Measurements from ENCODE around the gene PGLYRP1.

Gene PGLYRP1

DNA sequence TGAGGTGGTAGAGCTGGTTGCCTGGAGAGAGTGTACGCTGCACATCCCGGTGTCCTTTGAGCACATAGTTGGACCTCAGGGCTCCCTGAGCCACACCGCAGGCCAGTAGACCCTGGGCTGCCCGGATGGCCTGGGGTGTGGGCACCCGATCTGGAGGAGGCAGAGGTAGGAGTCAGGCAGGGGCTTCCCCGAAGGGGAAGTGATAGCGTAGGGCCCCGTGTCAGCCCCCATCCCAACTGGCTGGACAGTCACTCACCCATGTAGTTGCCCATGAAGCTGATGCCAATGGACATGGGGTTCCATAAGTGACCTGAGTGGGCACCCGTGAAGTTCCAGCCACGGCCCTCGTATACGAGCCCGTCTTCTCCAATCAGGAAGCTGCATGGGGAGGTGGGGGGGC, 3.6 kb downstream of the PGLYRP1 start:
- Mint-ChIP-seq H3K36me3 (ENCODE audit: low read depth) (peaks cover 5% of the 10 kb centered on the region), H3K4me1 (ENCODE audit: low read depth) (peaks cover 16% of the 10 kb centered on the region), H3K4me3 (no peak overlapping the region), H3K27ac (no peak overlapping the region), H3K9me3 (no peaks in the 10 kb centered on the region), H3K27me3 (peaks cover 27% of the 10 kb centered on the region)

DNA sequence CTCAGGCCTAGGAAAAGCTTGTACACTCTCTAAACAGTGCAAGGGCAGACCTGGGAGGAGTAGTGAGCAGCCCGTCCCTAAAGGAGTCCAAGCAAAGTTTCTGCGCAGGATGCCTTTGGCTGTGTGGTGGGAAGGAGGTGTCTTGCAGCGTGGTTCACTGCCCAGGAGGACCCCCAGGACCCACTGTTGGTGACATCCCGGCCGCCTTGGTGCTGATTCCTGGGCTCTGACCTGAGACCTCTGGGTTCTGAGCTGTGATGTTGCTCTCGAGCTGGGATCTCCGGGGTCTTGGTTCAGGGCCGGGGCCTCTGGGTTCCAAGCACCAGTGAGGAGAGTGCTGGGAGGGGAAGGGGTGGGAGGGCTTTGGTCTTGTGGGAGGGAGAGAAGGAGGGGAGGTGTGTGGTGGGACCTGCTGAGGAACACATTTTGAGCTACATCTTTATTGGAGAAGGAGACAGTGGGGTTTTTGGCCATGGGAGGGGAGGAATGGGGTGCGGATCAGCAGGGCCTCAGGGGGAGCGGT, 4.1 kb downstream of the PGLYRP1 start:
- H3K27me3 Mint-ChIP-seq: peaks cover 23% of the 10 kb centered on the region
- no peaks in the 10 kb centered on the region for H3K9me3 Mint-ChIP-seq
- H3K4me1 Mint-ChIP-seq (ENCODE audit: low read depth): peaks cover 17% of the 10 kb centered on the region
- no peak overlapping the region for H3K4me3 Mint-ChIP-seq
- H3K36me3 Mint-ChIP-seq (ENCODE audit: low read depth): peaks cover 6% of the 10 kb centered on the region
- no peak overlapping the region for H3K27ac Mint-ChIP-seq

DNA sequence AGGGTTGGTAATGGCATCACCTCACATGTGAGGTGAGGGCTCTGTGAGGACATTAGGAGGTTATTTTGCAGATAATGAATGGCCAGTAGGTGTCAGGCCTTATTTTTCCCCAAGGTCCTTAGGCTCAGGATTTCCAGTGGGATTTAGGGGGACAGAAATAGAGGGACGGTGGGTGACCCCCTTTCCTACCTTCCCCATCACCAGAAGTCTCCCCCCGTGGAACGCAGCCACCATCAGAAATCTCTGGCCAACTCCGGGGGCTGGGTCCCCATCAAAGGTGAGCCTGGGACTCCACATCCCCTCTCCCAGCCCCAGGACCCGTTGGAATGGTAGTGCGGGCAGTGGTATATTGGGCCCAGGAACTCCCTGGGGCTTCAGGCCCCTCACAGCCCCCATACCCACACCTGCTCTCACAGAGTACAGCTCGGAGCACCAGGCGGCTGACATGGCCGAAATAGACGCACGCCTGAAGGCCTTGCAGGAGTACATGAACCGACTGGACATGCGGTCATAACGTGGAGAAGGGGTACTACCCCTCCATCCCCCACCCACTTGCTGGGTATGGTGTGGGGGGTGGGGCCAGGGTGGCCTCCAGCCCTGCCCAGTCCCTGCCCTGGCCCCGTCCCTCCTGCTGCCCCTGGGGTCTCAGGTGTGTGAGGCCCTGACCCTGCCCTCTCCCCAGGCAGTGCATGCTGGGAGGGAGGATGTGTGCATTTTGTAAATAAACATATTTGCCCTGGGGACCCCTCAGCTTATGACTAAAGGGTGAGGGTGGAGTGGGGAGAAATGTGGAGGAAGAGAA, 4.8 kb downstream of the PGLYRP1 start:
- no peak overlapping the region for H3K4me3 Mint-ChIP-seq
- H3K4me1 Mint-ChIP-seq (ENCODE audit: low read depth): peaks cover 17% of the 10 kb centered on the region
- H3K36me3 Mint-ChIP-seq (ENCODE audit: low read depth): peaks cover 6% of the 10 kb centered on the region
- H3K27ac Mint-ChIP-seq: no peak overlapping the region
- H3K27me3 Mint-ChIP-seq: peaks cover 18% of the 10 kb centered on the region
- H3K9me3 Mint-ChIP-seq: no peaks in the 10 kb centered on the region

DNA sequence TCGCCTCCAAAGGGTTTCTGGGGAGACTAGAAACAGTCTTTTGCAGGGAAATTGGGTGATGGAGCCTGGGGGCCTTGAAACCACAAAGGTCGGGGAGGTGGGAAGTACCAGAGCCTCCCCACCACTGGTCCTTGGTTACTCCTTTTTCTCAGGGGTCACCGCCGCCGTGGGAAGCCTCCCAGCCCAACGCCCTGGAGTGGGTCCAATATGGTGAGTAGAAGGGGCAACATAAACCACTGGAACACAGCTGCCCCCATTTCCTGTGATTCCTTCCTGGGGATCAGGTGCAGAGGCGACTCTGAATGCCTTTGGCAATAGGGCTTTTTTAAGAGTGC, 5.8 kb downstream of the PGLYRP1 start:
- Mint-ChIP-seq H3K27ac (no peak overlapping the region), H3K4me1 (ENCODE audit: low read depth) (peaks cover 17% of the 10 kb centered on the region), H3K27me3 (peaks cover 22% of the 10 kb centered on the region), H3K36me3 (ENCODE audit: low read depth) (peaks cover 6% of the 10 kb centered on the region), H3K9me3 (no peaks in the 10 kb centered on the region), H3K4me3 (peak overlapping the region; percentile 18)

DNA sequence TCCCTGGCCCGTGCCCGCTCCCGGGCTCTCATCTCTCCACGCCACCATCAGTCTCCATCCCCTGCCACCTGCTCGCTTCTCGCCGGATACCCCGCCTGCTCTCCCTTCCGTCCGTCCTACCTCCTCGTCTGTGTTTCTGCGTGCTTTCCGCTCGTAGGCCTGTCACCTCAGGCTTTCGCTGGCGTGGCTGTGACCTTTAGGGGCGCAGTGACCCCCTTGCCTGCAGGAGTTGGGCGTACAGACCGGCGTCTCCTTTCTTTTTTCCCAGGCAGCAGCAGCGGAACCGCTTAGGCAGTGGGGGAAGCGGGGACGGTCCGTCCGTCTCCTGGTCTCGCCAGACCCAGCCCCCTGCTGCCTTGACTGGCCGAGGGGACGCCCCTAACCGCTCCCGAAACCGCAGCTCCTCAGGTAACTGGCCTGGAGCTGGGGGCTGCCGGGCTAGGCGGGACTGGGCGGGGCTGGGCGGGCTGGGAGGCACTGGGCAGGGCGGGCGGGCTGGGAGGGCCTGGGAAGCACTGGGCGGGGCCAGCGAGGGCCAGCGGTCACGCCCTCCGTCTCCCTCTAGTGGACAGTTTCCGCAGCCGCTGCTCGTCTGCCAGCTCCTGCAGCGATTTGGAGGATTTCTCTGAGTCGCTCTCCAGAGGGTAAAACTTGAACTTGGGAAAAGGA, 6.3 kb downstream of the PGLYRP1 start:
- Mint-ChIP-seq H3K36me3 (ENCODE audit: low read depth) (peaks cover 7% of the 10 kb centered on the region), H3K27me3 (peaks cover 19% of the 10 kb centered on the region), H3K4me3 (peak overlapping the region; percentile 80), H3K4me1 (ENCODE audit: low read depth) (peaks cover 17% of the 10 kb centered on the region), H3K9me3 (no peaks in the 10 kb centered on the region), H3K27ac (peak overlapping the region; percentile 31)

DNA sequence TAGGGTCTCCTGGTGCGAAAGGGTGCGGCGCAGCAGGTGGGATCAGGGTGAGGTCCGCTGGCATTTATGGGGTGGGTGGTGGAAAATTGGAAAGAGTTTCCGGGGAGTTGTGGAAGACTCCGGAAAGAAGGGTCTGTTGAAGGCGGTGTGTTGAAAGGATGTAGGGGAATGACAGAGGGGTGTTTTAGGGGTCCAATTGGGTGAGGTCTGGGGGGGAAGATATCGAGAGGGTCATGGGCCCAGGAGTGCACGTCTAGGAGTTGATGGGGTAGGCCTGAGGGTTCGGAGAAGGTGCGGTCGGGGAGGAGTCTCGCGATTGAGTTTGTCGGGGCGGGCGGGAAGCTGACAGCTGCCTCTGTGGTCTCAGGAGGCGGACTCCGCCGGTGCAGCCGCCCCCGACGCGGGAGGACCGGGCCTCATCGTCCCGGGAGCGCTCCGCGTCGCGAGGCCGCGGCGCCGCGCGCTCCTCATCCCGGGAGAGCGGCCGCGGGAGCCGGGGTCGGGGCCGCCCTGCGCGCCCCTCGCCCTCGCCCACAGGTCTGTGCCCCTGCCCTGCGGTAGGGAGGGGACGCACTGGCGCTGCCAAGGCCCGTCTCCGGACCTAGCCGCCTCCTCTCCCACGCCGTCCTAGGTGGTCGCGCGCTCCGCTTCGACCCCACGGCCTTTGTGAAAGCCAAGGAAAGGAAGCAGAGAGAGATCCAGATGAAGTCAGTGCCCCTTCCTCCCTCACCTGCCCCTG, 7.0 kb downstream of the PGLYRP1 start:
- peaks cover 10% of the 10 kb centered on the region for H3K36me3 Mint-ChIP-seq (ENCODE audit: low read depth)
- H3K9me3 Mint-ChIP-seq: no peaks in the 10 kb centered on the region
- H3K4me3 Mint-ChIP-seq: peak overlapping the region; percentile 80
- peaks cover 17% of the 10 kb centered on the region for H3K4me1 Mint-ChIP-seq (ENCODE audit: low read depth)
- H3K27ac Mint-ChIP-seq: peak overlapping the region; percentile 31
- peaks cover 19% of the 10 kb centered on the region for H3K27me3 Mint-ChIP-seq

DNA sequence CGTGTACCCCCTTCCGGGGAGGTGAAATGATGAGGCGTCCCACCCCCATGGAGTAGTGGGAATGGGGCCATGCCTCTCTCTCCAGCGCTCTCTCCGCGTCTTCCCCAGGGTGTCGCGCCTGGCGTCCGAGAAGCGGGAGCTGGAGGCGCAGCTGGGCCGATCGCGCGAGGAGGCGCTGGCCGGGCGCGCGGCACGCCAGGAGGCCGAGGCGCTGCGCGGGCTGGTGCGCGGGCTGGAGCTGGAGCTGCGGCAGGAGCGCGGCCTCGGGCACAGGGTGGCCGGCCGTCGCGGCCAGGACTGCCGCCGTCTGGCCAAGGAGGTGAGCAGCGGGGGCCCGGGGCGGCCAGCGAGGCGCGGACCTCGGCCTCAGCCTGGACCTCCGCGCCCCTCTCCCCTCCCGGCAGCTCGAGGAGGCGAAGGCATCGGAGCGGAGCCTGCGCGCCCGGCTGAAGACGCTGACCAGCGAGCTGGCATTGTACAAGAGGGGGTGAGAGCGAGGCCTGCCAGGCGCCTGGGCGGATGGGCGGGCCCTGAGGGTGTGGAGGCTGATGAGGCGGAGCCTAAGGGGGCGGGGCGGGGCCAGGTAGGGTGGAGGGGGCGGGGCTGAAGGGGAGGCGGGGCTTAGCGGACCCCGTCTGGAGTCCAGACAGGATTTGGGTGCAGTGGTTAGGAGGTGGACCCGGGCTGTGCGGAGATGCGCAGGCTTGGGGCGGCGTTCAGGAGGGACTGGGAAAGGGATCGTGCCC, 7.7 kb downstream of the PGLYRP1 start:
- peak overlapping the region; percentile 54 for H3K4me3 Mint-ChIP-seq

DNA sequence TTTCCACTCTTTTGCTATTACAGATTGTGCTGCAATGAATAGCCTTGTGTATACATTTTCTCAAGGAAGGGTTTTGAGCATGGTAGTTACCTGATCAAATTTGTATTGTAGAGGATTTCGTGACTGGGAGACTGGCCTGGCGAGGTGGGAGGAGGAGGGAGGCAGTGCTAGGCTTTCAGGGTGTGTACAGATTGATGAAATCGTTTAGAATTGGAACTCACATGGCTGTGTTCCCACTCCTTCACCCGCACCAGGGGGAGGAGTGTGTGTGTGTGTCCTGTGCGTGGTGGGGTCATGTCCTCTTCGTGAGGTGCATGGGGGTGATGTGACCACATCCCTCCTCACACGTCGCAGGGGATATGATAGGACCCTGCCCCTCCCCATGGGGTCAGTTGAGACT, 8.3 kb downstream of the PGLYRP1 start:
- no peak overlapping the region for H3K4me3 Mint-ChIP-seq
- H3K4me1 Mint-ChIP-seq (ENCODE audit: low read depth): peaks cover 17% of the 10 kb centered on the region
- no peak overlapping the region for H3K27ac Mint-ChIP-seq
- peaks cover 19% of the 10 kb centered on the region for H3K27me3 Mint-ChIP-seq
- H3K36me3 Mint-ChIP-seq (ENCODE audit: low read depth): peaks cover 17% of the 10 kb centered on the region
- no peaks in the 10 kb centered on the region for H3K9me3 Mint-ChIP-seq

More for the DNA sequence above, 7.7 kb downstream of the PGLYRP1 start:
- H3K4me1 Mint-ChIP-seq (ENCODE audit: low read depth): peaks cover 17% of the 10 kb centered on the region
- peaks cover 19% of the 10 kb centered on the region for H3K27me3 Mint-ChIP-seq
- H3K36me3 Mint-ChIP-seq (ENCODE audit: low read depth): peaks cover 12% of the 10 kb centered on the region
- no peaks in the 10 kb centered on the region for H3K9me3 Mint-ChIP-seq
- H3K27ac Mint-ChIP-seq: no peak overlapping the region

DNA sequence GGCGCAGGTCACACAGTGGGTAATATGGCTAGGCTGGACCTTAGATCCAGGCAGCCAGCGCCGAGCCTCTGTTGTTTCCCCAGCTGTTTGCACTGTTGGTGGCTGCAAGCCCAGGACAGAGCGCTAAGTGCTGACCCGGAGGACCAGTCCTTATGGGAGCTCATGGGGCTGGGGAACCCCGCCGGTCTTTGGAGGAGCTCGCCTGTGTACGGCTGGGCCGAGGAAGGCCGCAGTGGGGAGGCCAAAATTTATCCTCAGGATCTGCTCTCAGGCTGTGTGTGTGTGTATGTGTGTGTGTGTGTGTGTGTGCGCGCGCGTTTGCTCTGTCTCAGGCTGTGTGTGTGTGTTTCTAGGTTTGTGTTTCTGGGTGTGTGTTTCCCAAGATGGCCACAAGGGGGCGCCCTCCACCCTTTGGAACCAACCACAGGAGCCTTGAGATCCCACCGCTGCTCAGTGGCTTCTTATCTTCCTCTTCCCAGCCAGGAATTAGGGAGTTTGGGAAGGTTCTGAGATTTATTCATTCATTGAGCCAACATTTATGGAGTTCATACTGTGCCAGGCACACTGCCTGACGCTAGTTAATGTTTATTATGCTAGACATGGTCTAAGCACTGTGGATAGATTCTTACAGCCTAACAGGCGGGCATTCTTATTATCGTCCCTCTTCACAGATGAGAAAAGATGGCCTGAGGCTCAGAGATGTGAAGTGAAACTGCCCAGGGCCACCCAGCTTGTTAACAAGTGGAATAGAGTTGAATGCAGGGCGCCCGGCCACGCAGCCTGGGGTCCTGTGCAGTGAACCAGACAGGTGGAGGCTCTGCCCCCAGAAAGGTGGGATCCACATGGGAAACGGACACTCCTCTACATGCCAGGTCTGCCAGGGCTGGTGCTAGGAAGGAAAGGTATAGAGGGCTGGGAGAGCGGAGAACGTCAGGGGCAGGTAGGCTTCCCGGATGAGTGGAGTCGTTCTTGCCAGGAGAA, 13.0 kb downstream of the PGLYRP1 start:
- Mint-ChIP-seq H3K27me3 (peaks cover 10% of the 10 kb centered on the region), H3K4me1 (ENCODE audit: low read depth) (peaks cover 6% of the 10 kb centered on the region), H3K9me3 (no peaks in the 10 kb centered on the region), H3K27ac (no peak overlapping the region), H3K4me3 (no peak overlapping the region), H3K36me3 (ENCODE audit: low read depth) (peaks cover 30% of the 10 kb centered on the region)

DNA sequence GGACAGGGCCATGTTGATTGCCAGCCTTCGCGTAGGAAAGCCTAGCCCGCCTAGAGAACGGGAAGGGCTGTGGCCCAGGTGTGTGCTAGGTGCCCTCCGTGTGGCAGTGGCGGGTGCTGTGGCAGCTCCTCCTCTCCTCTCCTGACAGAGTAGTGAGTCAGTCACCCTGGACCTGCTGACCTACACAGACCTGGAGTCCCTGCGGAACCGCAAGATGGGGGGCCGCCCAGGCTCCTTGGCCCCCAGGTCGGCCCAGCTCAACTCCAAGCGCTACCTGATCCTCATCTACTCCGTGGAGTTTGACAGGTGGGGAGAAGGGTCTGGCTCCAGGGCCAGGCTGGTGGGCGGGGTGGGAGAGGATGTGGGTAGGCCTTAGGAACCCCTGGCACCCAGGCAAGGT, 16.4 kb downstream of the PGLYRP1 start:
- Mint-ChIP-seq H3K9me3 (no peaks in the 10 kb centered on the region), H3K36me3 (ENCODE audit: low read depth) (peaks cover 21% of the 10 kb centered on the region), H3K27ac (no peak overlapping the region), H3K4me1 (ENCODE audit: low read depth) (no peaks in the 10 kb centered on the region), H3K4me3 (no peak overlapping the region), H3K27me3 (no peaks in the 10 kb centered on the region)

DNA sequence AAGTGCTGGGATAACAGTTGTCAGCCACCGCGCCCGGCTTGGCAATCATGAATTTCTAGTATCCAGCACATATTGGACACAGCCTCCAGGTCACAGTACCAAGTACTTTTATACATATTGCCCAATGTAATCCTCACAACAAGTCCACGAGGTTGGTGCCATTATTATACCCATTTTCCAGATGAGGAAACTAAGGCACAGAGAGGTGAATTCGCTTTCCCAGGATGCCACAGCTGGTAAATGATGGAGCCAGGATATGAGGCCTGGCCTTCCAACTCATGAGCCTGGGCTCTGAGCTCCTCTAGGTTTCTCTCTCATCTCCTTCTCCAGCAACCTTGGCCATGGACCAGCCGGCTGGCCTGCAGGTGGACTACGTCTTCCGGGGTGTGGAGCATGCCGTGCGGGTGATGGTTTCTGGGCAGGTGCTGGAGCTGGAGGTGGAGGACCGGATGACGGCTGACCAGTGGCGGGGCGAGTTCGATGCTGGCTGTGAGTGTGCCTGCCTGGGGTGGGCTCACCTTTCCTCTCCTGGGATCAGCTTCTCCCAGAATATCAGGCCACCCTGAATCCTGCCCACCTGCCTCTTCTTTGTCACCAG, 20.1 kb downstream of the PGLYRP1 start:
- Mint-ChIP-seq H3K9me3 (no peaks in the 10 kb centered on the region), H3K27me3 (no peaks in the 10 kb centered on the region), H3K36me3 (ENCODE audit: low read depth) (peaks cover 14% of the 10 kb centered on the region), H3K27ac (no peak overlapping the region), H3K4me1 (ENCODE audit: low read depth) (peaks cover 24% of the 10 kb centered on the region), H3K4me3 (no peak overlapping the region)

DNA sequence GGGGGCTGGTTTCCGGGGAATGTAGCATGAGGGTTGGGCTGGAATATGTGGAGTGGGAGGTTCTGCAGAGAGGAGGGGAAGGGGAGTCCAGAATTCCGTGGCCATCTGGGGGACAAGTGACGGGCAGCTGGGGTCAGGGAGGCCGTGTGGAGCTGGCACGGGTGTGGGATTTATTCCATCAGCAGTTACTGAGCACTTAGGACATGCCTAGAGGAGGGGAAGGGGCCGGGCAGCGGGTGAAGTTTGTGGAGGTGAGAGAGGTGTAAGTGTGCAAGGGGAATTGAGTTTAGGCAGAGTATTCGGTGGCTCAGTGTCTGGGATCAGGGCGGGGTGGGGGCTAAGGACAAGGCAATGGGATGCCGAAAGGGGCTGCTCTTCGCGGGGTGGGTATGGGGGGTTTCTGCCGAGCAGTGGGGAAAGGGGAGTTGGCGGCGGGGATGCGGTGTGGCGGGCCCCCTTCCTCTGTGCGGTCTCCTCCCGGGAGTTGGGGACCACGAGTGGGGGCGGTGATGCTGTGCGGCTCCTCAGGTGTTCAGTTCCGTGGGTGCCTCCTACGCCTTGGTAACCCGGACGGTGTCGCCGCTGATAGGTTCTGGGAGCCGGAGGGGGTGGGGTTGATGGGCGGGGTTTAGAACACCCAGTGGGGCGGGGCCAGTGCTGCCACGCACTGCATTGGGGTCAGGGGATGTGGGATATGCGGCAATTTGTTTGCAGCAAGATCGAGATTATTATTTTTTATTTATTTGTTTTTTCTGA, 22.2 kb downstream of the PGLYRP1 start:
- H3K36me3 Mint-ChIP-seq (ENCODE audit: low read depth): peaks cover 7% of the 10 kb centered on the region
- H3K27ac Mint-ChIP-seq: no peak overlapping the region
- H3K9me3 Mint-ChIP-seq: no peaks in the 10 kb centered on the region
- H3K4me1 Mint-ChIP-seq (ENCODE audit: low read depth): peaks cover 37% of the 10 kb centered on the region
- peak overlapping the region; percentile 48 for H3K4me3 Mint-ChIP-seq
- H3K27me3 Mint-ChIP-seq: no peaks in the 10 kb centered on the region

DNA sequence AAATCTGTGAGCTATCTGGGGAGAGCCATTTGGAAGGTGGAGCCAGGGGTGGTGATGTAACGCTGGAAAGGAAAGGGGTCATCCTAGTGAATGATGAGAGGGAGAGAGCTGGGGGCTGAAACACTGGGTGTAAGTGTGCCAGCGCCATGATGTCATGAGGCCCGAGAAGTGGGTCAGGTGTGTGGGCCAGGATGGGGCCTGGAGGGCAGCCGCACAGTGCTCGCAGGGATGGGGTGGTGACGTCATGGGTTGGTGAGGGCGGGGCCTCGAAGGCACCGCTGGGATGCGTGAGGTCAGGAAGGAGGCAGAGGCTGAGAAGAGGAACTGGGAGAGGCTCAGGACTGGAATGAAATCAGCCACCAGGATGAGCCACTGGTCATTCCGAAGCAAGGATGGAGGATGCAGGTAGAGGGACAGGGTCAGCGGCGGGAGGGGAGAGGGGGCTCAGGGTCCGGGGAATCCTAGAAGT, 23.2 kb downstream of the PGLYRP1 start:
- Mint-ChIP-seq H3K4me3 (peak overlapping the region; percentile 15), H3K4me1 (ENCODE audit: low read depth) (peaks cover 37% of the 10 kb centered on the region), H3K27ac (no peak overlapping the region), H3K9me3 (no peaks in the 10 kb centered on the region), H3K27me3 (no peaks in the 10 kb centered on the region), H3K36me3 (ENCODE audit: low read depth) (peaks cover 7% of the 10 kb centered on the region)

Data from stimulated activated naive CD8-positive, alpha-beta T cell treated with anti-CD3 and anti-CD28 coated beads, Interleukin-15, Interleukin-2, amounts not matched to agents 100 ng/mL and 50 ng/mL, for 24 hours (primary cell).